H1 (cell line): ENCODE measurements around the gene CTBP2. TPM values are rescaled to one million over a fixed set of nuclear protein-coding genes. Genes with fewer than 3 reads are reported as not detected.

ENCODE experiments used
- EGR1 ChIP-seq: IDR thresholded peaks from 2 replicates; pipeline ENCODE4 v1.6.1; 2011; ENCODE audit warnings: low read depth, low read length, borderline replicate concordance
- POLR2AphosphoS5 ChIP-seq: IDR thresholded peaks from 2 replicates; pipeline ENCODE4 v1.6.1; 2011; ENCODE audit warnings: low read depth, low read length
- polyA plus RNA-seq, 7 experiments: library from polyadenylated mRNA; depleted of rRNA in 3 of 7; stranded (reverse) in 5 of 7; unstranded in 2 of 7; fragments of >200 nt in 5 of 7; fragments of 200-250 nt in 2 of 7; gene quantifications; 1 replicate in 5 of 7; 2 replicates in 1 of 7; 4 replicates in 1 of 7; pipeline versions ENCODE4 v1.2.1 to v1.2.3, GENCODE V29; 2011 to 2013; ENCODE audit warnings: missing spikeins in 2 of 7, mixed read lengths in 2 of 7
- total RNA-seq: library from RNA; stranded (reverse); fragmentation: NEBNext Ultra II Directional; extraction: Animal tissue kit (Norgen Biotek cat#: 25700); gene quantifications from 2 replicates; pipeline ENCODE4 v1.2.1, GENCODE V29; 2021

CTBP2 gene
- total and polyA plus RNA-seq, 2 of the 8 experiments (the other 6 are each of a cell fraction or from before 2014, with no cell fraction given): 208 to 221 TPM

GRCh38 chr10:125136087-125136486, 24.3 kb downstream of the CTBP2 start (continued):
- TF ChIP-seq POLR2AphosphoS5 (no peak), EGR1 (no peak)
